Activated CD4-positive, alpha-beta T cell treated with anti-CD3 and anti-CD28 coated beads, Interleukin-2, amount 50 U/mL, for 48 hours (primary cell): ENCODE measurements around the gene RAB27A.

Experiments used
- DNase-seq, 2 experiments: peaks; one replicate each; pipeline ENCODE4 v3.0.0-alpha.2; 2020

Gene RAB27A

GRCh38 chr15:55221090-55222011 is 68.3 kb downstream of the RAB27A start:
- DNase-seq: peak; percentile 32 to 41

GRCh38 chr15:55220606-55221005 is 69.0 kb downstream of the RAB27A start:
- no peak for DNase-seq

GRCh38 chr15:55218056-55218455 is 71.6 kb downstream of the RAB27A start:
- DNase-seq: no peak

- DNase-seq: no peak
Measured at GRCh38 chr15:55204464-55204863, 85.1 kb downstream of the RAB27A start.

- no peak for DNase-seq
Measured at GRCh38 chr15:55202206-55202605, 87.4 kb downstream of the RAB27A start.

GRCh38 chr15:55198706-55199105 is 90.9 kb downstream of the RAB27A start:
- DNase-seq: no peak

- DNase-seq: no peak
Measured at GRCh38 chr15:55197719-55198118, 91.9 kb downstream of the RAB27A start.

- DNase-seq: no peak
Measured at GRCh38 chr15:55197362-55197705, 92.3 kb downstream of the RAB27A start.

- peak; percentile 93 to 96 for DNase-seq
Measured at GRCh38 chr15:55196458-55197361, 92.9 kb downstream of the RAB27A start, which contains the start of gene RSL24D1. Gene RSL24D1, minus strand, starts transcription at chr15:55196941. Its CDS starts 51 bp downstream, at chr15:55196890.

GRCh38 chr15:55195996-55196395 is 93.6 kb downstream of the RAB27A start:
- DNase-seq: no peak

- no peak for DNase-seq
Measured at GRCh38 chr15:55194256-55194655, 95.4 kb downstream of the RAB27A start.

GRCh38 chr15:55186331-55186730 is 103.3 kb downstream of the RAB27A start:
- no peak for DNase-seq

- no peak for DNase-seq
Measured at GRCh38 chr15:55183679-55184078, 105.9 kb downstream of the RAB27A start.

GRCh38 chr15:55179141-55179540 is 110.5 kb downstream of the RAB27A start:
- no peak for DNase-seq

- DNase-seq: no peak
Measured at GRCh38 chr15:55170361-55170760, 119.3 kb downstream of the RAB27A start.

- peak; percentile 60 to 66 for DNase-seq
Measured at GRCh38 chr15:55168350-55168974, 121.2 kb downstream of the RAB27A start.

- no peak for DNase-seq
Measured at GRCh38 chr15:55164284-55164683, 125.3 kb downstream of the RAB27A start.
